ENCODE data around the gene ASCL5. TPM values are rescaled to one million over a fixed set of nuclear protein-coding genes. Genes with fewer than 3 reads are reported as not detected.
A peak's percentile ranks its signal among the peaks of the same experiment; 100 is the strongest.

ASCL5 gene
- total RNA-seq, 1 donor: not detected

DNA sequence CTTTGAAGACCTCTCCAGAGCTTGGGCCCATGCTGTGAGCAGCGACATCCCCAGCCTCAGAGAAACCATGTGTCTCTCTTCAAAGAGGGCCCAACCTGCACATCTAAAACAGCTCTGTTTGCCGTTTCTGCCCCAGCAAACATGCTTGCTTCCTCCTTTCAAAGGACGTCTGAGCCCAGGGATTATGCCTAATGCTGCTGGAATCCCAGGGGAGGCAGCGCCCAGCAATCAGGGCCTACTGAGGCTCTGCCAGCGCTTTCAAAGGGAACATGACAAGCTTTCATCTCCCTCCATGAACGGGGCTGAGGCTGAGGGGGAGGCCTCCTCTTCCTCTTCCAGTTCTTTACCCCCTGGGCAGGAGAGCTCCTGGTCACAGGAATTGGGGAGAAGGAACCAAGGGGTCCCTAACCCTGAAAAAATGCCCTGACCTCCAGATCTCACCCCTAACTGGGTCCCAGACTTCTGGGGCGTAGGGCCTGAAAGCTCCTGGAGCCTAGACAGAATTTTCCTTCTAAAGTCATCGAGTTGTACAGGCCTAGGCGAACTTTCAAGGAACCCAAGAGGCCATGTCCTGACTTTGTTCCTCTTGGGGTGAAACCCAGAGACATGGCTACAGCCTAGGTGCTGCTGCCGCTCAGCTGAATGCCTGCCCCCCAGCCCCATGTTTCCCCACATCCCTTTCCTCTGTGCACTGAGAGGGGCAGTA lies 13.4 kb upstream of the ASCL5 start:
- DNase-seq (ENCODE audit: low read depth): no peak
- no peak overlapping the region for H3K4me3 ChIP-seq (ENCODE audit: low read depth, low read length)
- no peak for TF ChIP-seq CTCF (IDR thresholded peaks at IDR 0.05; ENCODE audit: insufficient read depth, low read depth, low read length)

GRCh38 chr1:201139756-201140155 lies 12.8 kb upstream of the ASCL5 start:
- no peak for DNase-seq (ENCODE audit: low read depth)
- H3K4me3 ChIP-seq (ENCODE audit: low read depth, low read length): no peak overlapping the region
- no peak for TF ChIP-seq CTCF (IDR thresholded peaks at IDR 0.05; ENCODE audit: insufficient read depth, low read depth, low read length)

GRCh38 chr1:201139306-201139705 lies 12.3 kb upstream of the ASCL5 start:
- no peak for DNase-seq (ENCODE audit: low read depth)
- no peak for TF ChIP-seq CTCF (IDR thresholded peaks at IDR 0.05; ENCODE audit: insufficient read depth, low read depth, low read length)
- no peak overlapping the region for H3K4me3 ChIP-seq (ENCODE audit: low read depth, low read length)

- TF ChIP-seq CTCF (IDR thresholded peaks at IDR 0.05; ENCODE audit: insufficient read depth, low read depth, low read length): no peak
- no peak overlapping the region for H3K4me3 ChIP-seq (ENCODE audit: low read depth, low read length)
- DNase-seq (ENCODE audit: low read depth): no peak
These were observed 11.4 kb upstream of the ASCL5 start for GRCh38 chr1:201138311-201138840.

DNA sequence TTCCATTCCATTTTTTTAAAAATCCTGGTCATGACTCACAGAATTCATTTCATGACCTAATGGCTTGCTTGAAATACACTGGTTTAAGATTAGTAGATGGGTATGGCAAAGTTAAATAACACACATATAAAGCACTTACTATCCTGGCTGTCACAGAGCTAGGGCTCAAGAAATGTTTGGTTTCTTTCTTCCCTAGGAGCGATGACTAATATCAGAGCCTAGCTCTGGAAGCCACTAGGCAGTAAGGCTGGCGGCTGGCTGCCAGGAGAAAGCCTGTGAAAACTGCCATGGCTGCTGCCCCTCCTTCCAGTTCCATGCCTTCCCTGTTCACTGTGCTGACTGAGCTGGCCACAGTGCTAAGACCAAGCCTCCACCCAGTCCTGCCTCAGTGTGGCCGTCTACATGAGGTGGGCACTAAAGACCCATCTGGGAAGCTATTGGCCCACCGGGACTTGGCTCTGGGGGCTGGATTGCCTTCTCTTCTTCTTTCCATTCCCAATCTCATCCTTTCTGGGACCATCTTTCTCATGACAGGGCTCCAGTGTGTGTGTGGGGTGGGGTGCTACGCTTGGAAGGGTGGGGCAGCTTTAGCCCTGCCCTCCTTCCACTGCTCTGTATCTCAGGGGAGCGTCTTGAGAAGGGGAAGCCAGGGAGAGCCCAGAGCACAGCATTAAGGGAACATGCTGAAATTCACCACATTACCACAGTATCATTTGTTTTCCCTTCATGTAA lies 10.8 kb upstream of the ASCL5 start:
- TF ChIP-seq CTCF (IDR thresholded peaks at IDR 0.05; ENCODE audit: insufficient read depth, low read depth, low read length): no peak
- H3K4me3 ChIP-seq (ENCODE audit: low read depth, low read length): no peak overlapping the region
- peak; percentile 85 for DNase-seq (ENCODE audit: low read depth)

DNA sequence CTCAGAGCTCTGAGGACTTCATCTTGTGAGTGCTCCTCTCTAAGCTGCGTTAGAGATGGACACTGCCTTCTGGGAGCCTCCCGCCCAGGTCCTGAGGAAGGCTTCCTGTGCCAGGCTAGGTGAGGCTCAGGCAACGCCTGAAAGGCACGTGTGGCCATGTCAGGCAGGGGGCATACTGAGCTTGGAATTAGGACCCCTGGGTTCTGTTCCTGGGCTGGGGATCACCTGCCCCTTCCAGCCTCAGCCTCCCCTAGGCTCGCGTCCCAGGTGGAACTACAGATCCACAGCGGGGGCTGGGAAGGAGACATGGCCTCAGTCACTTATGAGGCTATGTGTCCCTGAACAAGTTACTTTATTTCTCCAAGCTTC lies 10.0 kb upstream of the ASCL5 start:
- DNase-seq (ENCODE audit: low read depth): no peak
- TF ChIP-seq CTCF (IDR thresholded peaks at IDR 0.05; ENCODE audit: insufficient read depth, low read depth, low read length): no peak
- H3K4me3 ChIP-seq (ENCODE audit: low read depth, low read length): no peak overlapping the region
